HCEC 1CT (cell line): ENCODE results near the gene CAMSAP1.

Experiments used
- DNase-seq: peaks from one replicate; pipeline ENCODE4 v3.0.0-alpha.2; 2017

CAMSAP1 gene

DNA sequence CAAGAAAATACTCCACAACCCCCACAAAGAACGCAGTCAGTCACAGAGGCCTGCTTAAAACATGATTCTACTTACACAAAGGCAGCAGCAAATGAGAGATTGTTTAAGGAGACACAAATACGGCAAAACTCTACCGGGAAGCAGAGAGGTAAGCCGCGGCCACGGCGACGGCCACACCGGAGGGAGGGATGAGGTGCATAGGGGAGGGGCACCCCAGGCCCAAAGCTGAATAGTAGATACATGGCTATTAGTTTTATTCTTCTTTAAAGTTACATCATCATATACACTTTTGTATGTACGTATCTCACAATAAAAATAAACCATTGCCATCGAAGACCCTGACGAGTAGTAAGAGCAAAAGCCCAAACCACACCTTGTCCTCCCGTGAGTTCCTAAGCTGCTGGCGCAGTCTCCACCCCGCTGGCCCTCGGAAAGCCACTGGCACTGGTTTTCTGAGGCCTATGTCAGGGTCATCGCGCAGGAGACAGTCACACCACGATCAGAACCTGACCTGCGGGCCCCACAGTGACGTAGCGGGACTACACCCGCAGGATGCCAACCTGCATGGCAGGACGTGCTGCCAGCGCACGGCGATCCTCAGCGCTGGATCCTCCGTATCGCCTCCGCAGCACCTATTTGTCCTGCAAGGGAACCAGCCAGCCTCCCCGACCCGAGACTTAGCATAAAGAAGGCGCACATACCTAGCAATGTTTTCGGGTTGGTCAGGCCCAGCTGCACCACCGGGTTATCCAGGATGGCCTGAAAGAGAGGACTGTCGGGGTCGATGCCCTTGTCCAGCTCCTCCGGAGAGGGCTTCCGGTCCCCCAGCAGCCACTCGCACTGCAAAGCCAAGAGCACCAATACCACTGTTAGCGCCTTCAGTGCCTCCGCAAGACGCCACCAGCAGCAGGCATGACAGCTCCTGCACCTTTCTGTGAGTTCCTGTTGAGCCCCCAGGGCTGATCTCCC lies 30.5 kb upstream of the CAMSAP1 start:
- DNase-seq: no peak

DNA sequence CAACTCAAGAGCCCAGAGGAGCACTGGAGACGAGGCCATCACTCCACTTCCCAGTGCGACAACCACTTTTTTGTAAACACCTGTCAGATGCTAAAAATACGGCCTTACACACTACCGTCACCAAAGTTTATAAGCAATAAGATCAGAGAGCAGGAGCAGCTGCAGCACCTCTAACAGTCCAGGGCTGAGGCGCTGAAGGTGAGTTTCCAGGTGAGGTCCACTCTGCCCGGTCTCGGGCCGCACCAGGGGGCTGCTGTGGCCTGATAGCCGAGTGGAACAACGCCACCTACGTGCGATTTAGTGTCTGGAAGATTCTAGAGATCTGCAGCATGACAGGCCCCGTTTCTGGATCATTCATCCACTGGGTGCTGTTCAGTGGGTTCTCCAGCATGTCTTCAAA lies 25.8 kb upstream of the CAMSAP1 start:
- no peak for DNase-seq

DNA sequence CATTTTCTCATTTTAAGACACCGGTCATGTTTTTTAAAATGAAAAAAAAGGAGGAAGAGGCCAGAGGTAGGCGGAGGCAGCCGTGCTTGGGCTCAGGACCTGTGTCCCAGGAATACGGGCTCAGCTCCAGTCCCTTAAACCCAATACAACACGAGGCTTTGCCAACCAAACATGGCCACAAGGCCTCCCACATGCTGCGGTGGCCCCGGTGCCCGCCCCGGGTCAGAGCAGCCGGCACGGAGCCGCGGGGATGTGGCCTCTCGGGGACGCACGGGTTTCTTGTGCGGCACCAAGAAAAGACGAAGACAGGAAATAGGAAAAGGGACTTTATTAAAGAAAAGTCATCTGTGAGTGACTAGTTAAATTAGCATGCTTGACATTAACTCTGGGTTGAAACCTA lies 25.3 kb upstream of the CAMSAP1 start:
- DNase-seq: no peak

DNA sequence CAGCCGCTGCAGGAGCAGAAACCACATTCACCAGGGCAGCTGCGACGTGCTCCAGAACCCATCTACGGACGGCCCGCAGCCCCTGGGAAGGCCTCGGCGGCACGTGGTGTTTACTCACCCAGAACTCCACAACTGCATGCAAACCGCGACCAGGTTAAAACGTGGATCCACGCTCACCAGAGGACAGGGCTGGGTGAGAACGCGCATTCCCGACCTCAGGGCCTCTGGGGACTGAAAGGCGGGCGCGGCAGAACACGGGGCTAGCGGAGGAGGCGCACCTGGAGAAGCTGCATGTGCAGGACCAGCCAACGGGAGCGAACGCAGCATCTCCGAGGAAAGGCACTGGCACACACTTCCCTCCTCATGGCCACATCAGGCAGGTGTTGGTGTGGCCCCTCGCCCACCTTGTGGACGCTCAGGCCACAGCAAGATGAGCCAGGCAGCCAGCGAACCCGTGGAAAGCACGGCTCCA lies 24.0 kb upstream of the CAMSAP1 start:
- DNase-seq: no peak

DNA sequence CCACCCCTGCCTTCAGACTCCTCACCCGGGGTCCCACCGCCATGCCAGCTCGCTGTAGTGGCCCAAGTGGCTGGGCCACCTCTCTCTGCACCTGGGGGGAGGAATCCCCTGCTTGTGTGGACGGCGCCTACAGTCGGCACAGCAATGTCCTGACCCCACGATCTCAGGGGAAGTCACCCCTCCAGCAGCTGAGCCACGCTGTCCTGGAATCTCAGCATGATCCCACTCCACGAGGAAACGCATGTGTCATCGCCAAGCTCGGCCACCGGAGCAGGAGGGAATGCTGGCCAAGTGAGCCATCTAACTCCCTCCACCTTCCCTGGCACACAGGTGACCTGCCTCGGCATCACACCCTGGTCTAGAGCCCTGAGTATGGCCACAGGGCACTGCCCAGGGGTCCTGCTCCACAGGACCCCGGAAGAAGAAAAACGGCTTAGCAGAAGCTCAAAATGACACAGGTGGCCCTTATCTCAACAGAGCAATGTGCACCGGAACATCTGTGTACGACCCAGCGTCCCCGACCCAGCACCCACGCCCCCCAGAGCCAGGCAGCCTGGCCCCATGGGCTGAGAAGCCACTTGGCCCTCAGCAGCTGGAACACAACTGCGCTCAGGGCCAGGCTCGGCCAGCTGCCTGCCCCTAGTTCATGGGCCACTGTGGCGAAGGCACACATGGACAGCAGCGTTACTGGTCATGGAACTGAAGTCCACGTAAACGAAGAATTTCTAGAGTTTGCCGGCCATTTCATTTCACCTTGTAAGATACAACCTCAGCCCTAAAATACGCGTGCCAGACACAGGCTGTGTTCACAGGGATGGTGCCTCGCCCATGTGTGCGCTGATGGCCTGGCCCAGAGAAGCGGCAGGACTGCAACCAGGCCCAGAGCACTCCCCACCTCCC lies 23.4 kb upstream of the CAMSAP1 start:
- no peak for DNase-seq

DNA sequence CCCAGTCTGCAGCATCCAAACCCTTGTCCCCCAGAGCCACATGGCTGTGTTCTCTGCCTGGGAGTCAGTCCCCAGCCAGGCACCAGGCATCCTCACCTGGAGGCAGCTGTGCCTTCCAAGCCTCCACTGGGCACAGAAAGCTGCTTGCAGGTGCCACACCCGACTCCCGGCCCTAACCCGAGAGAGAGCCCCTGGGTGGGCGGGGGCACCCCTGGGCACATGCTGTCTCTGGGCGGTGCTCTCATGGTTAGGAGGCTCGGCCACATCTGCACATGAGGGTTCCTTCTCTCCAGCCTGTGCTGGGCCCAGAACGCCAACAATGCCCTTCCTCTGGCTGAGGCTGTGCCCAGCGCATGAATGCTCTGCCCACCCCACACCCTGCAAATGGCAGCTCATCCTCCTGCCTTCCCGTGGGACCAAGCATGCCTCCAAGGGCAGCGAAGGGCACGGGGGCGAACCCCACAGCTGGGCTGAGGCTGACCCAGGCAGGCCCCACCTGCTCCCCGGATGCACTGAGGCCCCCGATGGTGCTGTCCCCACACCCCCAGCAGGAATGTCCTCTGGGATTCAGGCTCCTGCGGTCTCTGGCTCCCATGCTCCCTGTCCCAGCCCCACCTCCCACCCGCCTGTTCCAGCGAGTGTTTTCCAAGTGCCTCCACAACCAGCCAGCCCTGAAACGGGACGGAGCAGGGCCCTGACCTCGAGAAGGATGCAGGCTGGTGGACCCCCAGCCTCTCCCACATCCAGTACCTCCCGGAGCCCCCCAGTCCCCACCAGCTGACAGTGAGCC lies 22.5 kb upstream of the CAMSAP1 start:
- no peak for DNase-seq

DNA sequence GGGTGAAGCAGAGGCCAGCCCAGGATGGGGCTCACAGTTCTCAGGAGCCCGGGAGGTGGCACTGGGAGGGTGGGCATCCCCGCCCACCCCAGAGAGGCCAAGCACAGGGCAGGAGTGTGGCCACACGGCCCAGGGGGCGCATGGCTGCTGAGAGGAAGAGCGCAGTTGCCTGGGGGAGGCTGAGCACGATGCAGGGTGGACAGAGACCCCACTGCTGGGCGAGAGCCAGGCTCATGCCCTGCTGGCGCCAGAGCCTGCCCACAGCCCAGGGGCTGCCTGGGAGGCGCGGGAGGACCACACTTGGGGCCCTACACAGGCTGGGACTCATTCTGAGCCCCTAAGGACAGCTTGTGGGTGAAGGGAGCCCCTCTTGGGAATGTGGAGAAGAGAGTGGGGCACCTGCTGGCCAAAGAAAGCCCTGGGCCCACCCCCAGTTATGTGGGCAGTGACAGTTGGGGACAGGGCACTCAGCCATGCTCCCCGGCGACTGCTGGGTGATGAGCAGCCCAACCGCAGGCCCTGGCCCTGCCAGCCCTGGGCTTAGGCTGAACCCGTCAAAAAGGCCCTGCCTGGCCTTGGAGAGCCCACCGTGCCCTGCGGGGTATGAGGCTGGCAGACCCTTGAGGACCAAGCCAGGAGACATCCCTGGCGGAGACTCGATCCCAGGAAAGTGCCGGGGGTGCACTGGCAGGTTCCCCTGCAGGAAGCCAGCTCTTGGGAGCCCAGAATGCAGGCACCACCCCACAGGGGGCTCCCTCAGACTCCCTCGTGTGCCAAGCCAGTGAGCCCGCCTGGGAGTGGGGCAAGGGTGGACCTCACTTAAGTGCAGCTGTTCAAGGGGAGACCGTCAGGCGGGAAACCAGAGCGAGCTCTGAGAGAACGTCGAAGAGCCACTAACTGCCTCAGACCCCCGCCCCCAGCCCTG lies 21.6 kb upstream of the CAMSAP1 start:
- no peak for DNase-seq

DNA sequence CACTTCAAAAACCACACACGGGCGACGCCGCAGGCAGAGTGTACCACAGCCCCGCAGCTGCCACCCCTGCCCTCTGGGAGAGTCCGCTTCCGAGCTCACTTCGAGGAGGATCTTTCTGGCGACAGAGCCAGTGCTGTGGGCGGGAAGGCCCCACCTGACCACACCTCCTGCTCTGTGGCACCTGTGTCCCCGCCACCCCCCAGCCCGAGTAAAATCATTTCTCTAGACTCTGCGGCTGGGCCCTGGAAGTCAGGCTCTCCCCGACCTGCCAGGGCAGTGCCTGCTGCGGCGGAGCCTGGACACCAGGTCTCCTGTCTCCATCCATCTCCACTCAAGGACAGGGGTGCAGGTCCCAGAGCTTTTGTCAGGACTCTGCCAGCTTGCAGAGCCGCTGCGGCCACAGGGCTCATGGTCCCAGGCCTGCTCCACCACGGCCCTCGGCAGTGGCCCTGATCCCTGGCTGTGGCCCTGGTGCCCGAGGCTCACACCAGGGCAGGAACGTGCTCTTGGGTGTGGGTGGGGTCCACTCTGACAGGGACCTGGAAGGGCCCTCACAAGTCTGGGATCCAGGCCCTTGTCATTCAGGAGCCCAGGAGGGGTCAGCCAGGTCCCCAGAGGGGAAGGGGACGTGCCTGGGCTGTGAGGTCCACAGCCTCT lies 20.9 kb upstream of the CAMSAP1 start:
- DNase-seq: no peak

DNA sequence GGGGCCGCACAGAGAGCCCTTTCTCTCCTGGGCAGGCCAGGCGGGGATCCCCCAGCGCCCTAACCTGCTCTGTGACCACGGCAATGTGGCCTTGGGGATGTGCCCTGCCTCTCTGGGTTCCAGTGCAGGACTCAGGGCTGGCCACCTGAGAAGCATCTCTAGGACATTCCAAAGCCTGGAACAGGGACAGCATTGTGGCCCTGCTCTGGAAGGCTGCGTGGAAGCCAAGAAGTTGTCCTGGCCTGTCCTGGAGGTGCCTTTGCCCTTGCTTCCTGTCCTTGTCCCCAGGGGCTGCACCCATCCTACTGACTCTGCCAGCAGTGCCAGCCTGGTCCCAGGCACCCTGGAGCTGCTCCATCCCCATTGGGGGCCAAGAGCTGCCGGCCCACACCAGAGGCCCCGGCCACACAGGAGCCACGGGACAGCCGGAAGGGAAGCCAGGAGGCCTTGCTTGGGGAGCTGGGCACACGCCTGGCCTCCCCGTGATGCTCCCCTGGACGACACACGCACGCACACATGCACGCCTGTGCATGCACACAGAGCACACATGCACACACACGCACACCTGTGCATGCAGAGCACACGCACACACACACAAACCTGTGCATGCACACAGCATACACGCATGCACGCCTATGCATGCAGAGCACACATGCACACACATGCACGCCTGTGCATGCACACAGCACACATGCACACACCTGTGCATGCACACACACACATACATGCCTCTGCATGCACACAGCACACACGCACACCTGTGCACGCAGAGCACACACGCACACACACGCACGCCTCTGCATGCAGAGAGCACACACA lies 20.1 kb upstream of the CAMSAP1 start:
- no peak for DNase-seq

DNA sequence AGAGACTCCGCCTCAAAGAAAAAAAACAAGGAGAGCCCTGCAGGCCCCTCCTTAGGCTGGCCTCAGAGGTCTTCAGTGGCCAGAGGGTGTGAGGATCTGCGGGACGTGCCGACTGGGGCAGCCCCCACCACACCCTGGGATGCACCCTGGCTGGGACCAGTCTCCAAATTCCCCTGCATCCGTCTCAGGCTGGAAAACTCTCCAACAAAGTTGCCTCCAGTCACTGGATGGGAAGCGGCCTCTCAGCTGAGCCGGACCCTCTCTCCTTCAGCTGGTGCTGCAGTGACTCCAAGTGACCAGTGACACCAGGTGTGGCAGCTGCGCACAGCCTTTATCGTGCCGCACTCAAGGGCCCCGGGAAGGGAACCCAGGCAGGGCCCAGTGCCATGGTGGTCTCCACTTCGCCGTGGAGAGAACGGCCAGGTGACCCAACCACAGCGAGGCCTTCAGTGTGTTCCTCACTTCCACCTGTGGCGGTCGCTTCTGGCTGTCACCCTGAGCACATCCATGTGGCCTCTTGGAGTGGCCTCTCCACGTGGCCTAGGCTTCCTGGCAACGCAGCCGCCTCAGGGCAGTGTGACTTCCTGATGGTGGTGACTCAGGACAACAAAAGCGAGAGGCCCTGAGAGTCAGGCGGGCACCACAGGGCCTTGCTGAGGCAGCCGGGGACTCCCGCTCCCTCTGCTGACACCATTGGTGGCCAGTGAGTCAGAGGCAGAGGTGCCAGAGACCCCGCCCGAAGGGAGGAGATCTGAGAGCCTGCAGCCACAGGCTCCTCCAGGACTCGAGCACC lies 19.3 kb upstream of the CAMSAP1 start:
- no peak for DNase-seq

DNA sequence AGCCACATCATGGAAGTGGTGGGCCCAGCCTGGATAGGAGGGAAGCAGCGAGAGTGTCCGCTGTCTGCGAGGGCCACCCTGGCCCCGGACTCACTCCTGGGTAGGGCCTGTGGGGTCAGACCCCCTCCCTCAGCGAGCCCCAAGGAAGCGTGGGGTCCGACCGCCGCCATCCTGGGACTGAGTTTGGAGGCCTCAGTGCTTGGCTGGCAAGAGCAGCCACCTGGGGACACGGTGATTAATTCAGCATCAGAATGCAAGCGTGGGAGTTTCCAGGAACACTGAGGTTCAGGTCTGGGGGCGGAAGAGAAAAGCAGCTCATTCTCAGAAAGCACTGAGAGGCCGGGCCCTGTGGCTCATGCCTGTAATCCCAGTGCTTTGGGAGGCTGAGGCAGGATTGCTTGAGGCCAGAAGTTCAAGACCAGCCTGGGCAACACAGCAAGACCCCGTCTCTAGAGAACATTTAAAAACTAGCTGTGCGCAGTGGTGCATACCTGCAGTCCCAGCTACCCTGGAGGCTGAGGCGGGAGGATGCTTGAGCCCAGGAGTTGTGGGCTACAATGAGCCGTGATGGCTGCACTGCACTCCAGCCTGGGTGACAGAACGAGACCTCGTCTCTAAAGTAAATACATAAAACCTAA lies 18.3 kb upstream of the CAMSAP1 start:
- no peak for DNase-seq

DNA sequence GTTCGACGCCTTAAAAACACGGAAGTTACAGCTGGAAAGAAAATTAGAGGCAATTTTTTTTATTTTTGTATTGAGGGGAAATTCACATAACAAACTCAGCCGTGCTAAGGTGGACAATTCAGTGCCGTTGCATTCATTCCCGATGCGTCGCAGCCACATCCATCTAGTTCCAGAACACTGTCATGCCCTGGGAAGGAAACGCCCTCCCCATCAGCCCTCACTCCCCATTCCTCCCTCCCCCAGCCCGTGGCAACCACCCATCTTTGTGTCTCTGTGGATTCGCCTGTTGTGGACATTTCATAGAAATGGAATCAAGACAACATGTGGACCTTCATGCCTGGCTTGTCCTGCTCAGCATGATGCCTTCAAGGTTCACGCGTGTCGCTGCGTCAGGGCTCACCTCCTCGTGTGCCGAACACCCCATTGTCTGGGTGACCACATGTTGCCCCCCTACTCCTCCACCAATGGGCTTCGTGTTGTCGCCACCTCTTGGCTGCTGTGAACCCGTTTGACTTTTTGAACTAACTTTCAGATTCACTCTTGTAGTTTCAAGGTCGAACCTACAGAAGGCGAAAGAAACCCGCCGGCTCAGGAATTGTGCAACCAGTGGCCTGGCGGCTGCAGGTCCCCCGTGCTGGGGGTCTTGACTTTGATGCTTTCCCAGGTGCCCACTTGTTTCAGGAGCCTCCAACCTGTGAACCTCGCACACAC lies 17.4 kb upstream of the CAMSAP1 start:
- DNase-seq: no peak

DNA sequence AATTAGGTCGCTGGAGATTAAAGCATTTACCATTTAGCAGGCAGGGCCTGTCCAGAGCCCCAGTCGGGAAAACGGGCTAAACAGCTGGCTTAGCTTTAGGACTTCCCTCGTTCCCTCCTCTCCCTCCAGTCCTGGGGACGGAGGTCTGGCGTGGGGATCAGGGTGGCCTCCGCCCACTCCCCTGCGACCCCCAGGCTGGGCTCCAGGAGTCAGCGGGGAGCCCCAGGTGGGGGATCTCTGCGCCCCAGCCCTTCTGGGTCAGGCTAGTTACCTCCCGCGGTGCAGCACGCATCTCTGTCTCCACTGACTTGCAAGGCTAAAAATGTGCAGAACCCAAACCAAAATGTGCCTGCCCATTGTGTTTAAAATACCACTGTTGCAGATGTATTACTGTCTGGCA lies 16.2 kb upstream of the CAMSAP1 start:
- DNase-seq: no peak

DNA sequence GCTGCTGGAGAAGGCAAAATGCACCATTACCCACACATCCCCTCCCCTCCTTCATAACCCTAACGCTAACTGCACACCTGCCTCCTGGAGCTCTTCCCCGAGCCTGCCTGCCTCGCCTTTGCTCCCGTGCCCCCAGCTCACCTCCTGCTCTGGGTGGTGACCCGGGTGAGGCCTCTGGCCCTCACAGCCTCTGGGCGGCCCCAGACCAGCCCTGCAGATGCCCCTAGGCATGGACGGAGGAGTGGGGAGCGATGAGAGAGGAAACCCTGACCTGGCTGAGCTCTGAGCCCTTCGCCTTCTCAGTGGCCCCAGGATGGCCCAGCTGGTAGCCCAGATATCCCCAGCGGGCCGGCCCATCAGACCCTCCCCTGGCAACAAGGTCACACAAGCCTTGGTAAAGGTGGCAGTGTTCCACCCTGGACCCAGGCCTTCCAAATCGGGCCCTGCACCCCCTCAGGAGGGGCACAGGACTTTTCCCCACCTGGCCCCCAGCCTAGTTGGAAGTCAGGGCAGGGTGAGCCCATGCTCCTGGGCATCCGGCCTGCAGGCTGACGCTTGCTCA lies 14.5 kb upstream of the CAMSAP1 start:
- DNase-seq: no peak

DNA sequence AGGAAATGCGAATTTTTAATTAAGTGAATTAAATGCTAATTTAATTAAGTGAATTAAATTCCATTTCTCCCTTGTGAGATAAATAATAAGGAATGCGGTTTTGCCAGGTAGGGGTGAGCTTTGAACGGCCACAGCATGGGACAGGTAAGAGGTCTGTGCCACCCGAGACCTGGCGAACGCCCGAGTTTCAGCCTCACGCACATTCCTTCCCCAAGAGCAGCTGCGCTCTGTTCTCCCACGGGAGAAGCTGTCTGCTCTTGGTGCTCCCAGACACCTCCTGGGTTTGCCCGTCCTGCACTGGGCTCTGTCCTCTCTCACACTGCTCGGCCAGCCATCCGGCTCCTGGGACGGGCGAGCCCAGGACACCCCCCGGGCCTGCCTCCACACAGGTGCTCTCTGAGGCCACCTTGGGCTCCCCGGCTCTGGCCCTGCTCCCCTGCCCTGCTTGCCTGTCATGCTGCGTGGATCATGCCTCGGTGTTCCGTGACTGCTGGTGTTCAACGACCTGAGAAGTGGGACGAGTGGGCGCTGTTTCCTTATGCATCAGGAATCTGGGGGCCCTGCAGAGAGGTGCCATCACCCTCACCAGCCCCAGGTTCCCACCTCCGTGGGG lies 13.7 kb upstream of the CAMSAP1 start:
- no peak for DNase-seq

DNA sequence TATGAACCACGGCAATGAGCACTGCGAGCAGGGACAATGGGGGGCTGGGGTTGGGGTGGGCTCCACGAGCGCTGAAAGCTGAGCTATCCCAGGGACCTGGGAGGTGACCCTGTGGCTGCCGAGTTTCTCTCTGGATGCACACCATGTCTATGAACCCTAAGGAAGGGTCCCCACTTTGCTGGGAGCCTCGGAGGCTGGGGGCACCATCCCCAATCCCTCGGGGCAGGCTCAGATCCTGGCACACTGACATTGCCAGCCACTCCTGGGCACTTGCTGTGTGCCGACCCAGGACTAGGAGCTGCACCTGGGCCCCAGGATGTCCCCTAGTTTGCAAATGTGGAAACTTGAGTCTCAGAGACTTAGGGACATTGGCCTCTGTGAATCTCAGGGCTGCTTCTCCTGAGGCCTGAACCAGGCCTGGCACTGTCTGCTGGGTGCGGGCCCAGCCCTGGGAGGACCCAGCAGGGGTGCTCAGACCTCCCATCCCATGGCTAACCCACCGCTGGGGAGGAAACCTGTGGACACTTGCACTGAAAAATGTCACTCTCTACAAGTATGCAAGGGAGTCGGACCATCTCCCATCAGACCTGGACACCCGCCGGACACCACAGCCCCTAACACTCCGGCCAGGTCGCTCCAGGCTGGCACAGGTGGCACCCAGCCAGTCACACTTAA lies 13.0 kb upstream of the CAMSAP1 start:
- DNase-seq: no peak
